GM19023 (cell line): ENCODE measurements around the gene ATF4.
"Not testable (repeated sequence)": the region's sequence is repeated elsewhere in the genome, so short reads cannot be mapped to it uniquely, and the experiment has no call there.

Source experiments
- ATAC-seq: cut with Tn5 transposase; IDR thresholded peaks from one replicate; pipeline ENCODE4 v1.9.1; 2021; ENCODE audit warnings: mild to moderate bottlenecking, moderate library complexity; ENCODE audit not compliant: unreplicated experiment

ATF4 gene

GRCh38 chr22:39510529-39511149 is 9.7 kb upstream of the ATF4 start:
- no peak for ATAC-seq

DNA sequence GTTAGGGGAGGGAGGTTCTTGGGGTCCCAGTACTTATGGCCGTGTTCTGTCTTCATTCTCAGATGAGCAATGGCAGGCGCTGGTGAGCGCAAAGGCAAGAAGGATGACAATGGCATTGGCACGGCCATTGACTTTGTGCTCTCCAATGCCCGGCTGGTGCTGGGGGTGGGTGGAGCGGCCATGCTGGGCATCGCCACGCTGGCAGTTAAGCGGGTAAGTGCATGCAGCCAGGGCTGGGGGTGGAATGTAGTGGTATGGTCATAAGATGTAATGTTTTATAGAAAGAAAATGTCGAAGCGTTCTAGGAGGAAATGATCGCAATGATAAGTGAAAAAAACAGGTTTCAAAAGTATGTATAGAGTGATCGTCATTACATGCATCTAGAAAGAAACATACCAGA is 9.1 kb upstream of the ATF4 start:
- ATAC-seq, result no peak

DNA sequence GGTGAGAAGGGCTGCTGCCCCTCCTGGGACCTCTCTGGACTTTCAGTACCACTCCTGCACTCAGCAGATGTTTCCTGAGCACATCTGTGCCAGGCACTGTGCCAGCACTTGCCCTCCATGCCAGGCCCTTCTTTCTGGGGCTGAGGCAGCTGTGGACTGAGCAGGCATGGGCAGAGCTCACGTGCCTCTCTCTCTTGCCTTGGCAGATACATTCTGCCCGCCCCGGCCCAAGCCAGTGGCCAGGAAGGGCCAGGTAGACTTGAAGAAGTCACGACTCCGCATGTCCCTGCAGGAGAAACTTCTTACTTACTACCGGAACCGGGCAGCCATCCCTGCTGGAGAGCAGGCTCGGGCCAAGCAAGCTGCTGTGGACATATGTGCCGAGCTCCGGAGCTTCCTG is 8.3 kb upstream of the ATF4 start:
- ATAC-seq, result no peak

DNA sequence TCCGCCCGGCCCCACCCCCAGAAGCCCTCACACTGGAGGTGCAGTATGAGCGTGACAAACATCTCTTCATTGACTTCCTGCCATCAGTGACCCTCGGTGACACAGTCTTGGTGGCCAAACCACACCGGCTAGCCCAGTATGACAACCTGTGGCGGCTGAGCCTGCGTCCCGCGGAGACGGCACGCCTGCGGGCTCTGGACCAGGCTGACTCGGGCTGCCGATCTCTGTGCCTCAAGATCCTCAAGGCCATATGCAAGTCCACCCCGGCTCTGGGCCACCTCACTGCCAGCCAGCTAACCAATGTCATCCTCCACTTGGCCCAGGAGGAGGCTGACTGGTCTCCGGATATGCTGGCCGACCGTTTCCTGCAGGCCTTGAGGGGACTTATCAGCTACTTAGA is 6.6 kb upstream of the ATF4 start:
- ATAC-seq, result no peak

- no peak for ATAC-seq
Measured at GRCh38 chr22:39514373-39514973, 5.9 kb upstream of the ATF4 start.

DNA sequence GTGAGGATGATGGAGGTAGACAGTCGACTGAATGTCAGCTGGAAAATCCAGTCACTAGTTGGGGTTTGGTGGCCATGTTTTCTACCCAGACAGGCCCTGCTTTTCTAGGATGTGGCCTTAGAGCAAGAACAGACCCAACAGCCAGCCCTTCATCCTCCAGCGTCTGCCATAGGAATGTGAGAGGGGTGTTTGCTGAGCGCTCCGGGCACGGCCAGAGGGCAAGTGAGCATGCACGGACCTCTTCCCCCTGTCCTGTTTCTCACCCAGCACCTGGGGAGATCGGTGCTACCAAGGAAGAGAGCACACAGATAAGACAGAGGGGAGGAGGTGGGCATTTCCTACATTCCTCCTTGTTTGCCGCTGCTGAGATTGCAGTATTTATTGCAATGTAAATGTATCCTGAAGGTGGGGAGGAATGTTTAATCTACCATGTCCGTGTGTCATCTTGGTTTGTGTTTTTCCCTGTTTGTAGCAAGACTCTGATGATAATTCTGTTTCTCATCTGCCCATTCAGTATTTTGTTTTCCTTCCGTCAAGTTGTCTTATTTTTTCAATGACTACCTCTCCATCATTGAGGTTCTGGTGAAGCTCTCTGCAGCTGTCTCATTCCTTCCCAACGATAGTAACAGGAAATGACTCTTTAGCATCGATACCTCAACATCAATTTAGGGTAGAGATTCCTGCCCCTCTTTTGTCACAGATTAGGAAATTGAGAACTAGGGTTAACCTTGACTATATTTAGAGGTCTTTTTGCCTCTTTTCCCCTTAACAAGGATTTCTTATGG is 4.9 kb upstream of the ATF4 start:
- ATAC-seq, result no peak

GRCh38 chr22:39517470-39517869 is 2.9 kb upstream of the ATF4 start:
- no peak for ATAC-seq

DNA sequence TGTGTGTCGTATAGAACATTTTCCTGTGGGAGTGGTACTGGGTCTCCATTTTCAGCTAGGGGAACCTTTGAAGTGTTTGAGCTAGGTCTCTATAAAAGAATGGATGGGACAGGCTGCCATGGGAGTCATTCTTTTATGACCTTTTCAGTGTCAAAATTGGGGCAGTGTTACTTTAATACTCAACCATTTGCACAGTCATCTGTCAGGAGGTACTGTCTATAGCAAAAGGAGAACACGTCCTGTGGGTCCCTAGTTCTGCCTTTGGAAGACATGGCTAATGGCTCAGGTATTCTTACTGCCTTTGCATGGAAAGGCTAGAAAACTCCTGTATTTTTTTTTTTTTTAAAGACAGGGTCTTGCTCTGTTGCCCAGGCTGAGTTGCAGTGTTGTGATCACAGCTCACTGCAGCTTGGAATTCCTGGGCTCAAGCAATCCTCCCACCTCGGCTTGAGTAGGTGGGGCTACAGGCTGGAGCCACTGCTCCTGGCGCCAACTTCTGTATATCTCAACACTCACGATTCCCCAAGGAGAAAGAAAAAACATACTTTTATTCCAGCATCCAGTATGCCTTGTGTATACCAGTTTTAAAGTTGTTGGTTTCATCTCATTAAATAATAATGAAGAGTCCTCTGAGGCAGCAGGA is 2.1 kb upstream of the ATF4 start:
- ATAC-seq, result no peak

GRCh38 chr22:39518996-39519680 is 1.2 kb upstream of the ATF4 start:
- ATAC-seq, result no peak

DNA sequence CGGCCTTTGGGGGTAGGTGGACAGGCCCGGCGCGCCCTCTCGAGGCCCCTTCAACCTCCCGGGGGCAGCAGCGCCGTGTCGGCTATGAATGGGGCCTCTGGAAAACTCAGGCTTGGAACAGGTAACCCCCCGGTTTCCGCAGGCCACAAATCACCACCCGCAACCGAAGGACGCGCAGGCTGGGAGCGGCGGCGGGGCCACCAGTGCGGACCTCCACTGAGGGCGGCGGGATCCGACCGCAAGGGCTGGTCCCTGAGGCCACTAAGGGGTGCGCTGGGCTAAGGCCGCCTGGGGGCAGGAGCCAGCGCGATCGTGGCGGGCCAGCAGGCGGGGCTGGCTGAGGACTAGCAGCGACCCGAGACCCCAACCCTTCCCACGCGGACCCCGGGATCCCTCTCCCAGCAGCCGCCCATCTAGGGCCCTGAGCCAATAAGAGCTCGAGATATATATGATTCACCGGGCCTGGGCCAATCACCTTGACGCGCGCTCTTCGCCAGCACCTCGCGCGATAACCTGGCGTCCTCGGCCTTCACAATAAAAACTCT is 609 bp upstream of the ATF4 start:
- peak; percentile 71 for ATAC-seq

DNA sequence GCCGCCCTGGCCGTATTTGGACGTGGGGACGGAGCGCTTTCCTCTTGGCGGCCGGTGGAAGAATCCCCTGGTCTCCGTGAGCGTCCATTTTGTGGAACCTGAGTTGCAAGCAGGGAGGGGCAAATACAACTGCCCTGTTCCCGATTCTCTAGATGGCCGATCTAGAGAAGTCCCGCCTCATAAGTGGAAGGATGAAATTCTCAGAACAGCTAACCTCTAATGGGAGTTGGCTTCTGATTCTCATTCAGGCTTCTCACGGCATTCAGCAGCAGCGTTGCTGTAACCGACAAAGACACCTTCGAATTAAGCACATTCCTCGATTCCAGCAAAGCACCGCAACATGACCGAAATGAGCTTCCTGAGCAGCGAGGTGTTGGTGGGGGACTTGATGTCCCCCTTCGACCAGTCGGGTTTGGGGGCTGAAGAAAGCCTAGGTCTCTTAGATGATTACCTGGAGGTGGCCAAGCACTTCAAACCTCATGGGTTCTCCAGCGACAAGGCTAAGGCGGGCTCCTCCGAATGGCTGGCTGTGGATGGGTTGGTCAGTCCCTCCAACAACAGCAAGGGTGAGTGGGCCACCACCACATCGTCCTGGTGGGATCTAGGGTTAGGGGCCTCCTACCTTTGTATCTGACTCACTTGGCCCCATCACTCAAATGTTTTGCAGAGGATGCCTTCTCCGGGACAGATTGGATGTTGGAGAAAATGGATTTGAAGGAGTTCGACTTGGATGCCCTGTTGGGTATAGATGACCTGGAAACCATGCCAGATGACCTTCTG is 934 bp downstream of the ATF4 start:
- ATAC-seq, result not testable (repeated sequence)

DNA sequence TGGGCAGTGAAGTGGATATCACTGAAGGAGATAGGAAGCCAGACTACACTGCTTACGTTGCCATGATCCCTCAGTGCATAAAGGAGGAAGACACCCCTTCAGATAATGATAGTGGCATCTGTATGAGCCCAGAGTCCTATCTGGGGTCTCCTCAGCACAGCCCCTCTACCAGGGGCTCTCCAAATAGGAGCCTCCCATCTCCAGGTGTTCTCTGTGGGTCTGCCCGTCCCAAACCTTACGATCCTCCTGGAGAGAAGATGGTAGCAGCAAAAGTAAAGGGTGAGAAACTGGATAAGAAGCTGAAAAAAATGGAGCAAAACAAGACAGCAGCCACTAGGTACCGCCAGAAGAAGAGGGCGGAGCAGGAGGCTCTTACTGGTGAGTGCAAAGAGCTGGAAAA is 1.7 kb downstream of the ATF4 start:
- ATAC-seq, result not testable (repeated sequence)

GRCh38 chr22:39522567-39523300 is 2.4 kb downstream of the ATF4 start:
- no peak for ATAC-seq

DNA sequence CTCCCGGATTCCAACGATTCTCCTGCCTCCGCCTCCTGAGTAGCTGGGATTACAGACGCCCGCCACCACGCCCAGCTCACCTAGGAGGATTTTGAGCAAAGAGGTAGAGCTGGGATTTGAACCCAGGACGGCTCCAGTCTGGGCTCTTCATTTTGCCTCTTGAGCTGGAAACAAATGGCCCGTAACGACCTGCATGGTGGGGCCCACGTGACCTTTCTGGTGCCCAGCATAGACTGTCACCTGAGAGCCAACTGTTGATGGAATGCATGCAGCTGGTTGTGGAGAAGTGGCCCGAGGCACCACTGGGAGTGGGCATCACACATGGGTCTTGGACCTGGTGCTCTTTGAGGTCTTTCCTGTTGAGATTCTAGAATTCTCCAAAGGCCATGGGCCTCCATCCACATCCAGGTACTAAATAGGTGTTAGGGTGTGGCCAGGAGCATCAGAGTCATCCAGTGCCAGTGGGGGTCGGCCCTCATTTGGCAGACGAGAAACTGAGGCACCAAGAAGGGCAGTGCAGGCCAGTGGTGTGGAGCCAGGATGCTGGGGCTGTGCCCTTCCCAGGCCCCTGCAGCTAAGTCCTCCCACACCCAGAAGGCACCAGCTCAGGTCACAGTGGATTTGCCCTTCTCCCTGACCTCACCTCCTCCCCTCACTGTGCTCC is 3.9 kb downstream of the ATF4 start:
- ATAC-seq, result no peak

DNA sequence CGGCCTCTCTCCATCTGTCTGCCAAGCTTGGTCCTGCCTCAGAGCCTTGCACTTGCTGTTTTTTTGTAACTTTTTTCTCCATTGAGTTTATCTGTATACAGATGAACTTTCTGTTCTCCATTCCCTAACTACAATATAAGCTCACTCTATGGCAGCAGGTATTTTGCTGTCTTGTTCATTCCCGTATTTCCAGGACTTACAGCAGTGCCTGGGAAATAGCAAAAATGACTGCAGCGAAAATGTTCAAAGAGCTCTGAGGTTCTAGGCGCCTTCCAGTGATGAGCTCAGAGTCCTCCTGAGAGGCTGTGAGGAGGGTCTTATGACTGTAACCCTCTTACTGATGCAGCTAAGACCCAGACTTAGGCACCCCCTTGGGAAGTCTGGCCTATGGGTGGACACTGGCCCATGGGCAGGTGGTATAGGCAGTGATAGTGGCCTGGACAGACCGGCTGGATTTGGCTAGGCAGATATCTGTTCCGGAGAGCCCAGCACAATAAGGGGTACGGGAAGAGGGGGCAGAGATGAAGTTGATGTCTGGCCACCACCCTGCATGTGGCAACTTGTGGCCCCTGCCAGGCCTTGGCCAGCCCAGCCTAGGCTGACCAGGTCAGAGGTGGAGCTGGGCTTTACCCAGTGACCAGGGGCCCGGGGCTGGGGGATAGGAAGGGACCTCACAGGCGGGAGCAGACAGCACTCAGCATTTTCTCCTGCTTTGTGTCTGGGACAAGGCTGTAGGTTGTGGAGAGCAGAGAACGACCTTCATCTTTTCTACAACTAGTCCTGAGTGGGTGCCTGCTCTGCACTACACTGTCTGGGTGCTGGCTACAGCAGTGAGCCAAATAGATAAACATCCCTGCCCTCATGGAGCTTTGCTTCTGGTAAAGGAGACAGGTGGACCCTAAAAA is 4.6 kb downstream of the ATF4 start:
- no peak for ATAC-seq

- ATAC-seq, result no peak
Measured at GRCh38 chr22:39525658-39525975, 5.3 kb downstream of the ATF4 start.

- ATAC-seq, result no peak
Measured at GRCh38 chr22:39526736-39527171, 6.4 kb downstream of the ATF4 start.

DNA sequence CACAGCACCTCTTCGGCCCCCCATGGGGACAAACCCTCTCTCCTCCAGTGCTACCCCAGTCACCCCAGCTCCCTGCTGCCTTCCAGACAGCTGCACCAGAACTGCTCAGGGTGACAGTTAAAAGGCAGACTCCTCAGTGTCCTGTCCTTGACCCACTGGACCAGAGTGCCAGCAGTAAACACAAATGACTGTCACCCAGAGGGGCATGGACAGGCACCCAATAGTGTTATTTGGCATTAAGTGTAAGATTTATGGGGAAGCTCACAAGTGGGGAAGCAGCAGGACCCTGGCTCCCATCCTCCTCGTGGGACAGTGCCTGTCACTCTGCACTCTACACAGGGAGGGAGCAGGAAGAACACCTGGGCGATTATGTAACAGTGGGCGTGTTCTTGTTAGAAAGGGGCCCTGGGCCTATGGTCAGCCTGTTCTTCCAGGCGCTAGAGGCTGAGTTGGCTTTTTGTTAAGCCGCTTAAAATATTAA is 7.2 kb downstream of the ATF4 start:
- no peak for ATAC-seq
